HepG2 (cell line): ENCODE measurements around the gene SMIM29. TPM values are rescaled to one million over a fixed set of nuclear protein-coding genes. Genes with fewer than 3 reads are reported as not detected.
A peak's percentile ranks its signal among the peaks of the same experiment; 100 is the strongest.

Source experiments
- BRD4 ChIP-seq: sonication (generic); formaldehyde crosslinking; IDR thresholded peaks from 2 replicates; pipeline ENCODE4 v1.4.0; 2020; ENCODE audit warnings: missing genetic modification reagents
- HES4 ChIP-seq: sonication (generic); formaldehyde crosslinking; IDR thresholded peaks from 2 replicates; pipeline ENCODE4 v1.9.0; 2021; ENCODE audit warnings: mild to moderate bottlenecking, missing genetic modification reagents, borderline replicate concordance
- HOXA3 ChIP-seq: sonication (generic); formaldehyde crosslinking; IDR thresholded peaks from 2 replicates; pipeline ENCODE4 v1.5.0; 2020; ENCODE audit warnings: missing genetic modification reagents
- JUND ChIP-seq: sonication (generic); formaldehyde crosslinking; IDR thresholded peaks from 2 replicates; pipeline ENCODE4 v1.8.0; 2022; ENCODE audit warnings: mild to moderate bottlenecking, missing genetic modification reagents
- KDM5B ChIP-seq: sonication (generic); formaldehyde crosslinking; IDR thresholded peaks from 2 replicates; pipeline ENCODE4 v1.4.0; 2020; ENCODE audit warnings: missing genetic modification reagents, mild to moderate bottlenecking, borderline replicate concordance
- NCOA2 ChIP-seq: sonication (generic); formaldehyde crosslinking; IDR thresholded peaks from 2 replicates; pipeline ENCODE4 v1.8.0; 2022; ENCODE audit warnings: inconsistent platforms
- SNAPC2 ChIP-seq: sonication (generic); formaldehyde crosslinking; IDR thresholded peaks from 2 replicates; pipeline ENCODE4 v1.8.1; 2022; ENCODE audit warnings: mild to moderate bottlenecking, missing genetic modification reagents
- TCF7L2 ChIP-seq: IDR thresholded peaks from 2 replicates; pipeline ENCODE4 v1.6.1; 2011; ENCODE audit warnings: mild to moderate bottlenecking, low read depth, low read length, moderate library complexity
- ZBED4 ChIP-seq: sonication (generic); formaldehyde crosslinking; IDR thresholded peaks from 2 replicates; pipeline ENCODE4 v1.4.0; 2020; ENCODE audit warnings: missing genetic modification reagents, borderline replicate concordance
- ZNF569 ChIP-seq: sonication (generic); formaldehyde crosslinking; IDR thresholded peaks from 2 replicates; pipeline ENCODE4 v1.5.0; 2020; ENCODE audit warnings: mild to moderate bottlenecking, missing genetic modification reagents, moderate library complexity, borderline replicate concordance
- polyA plus RNA-seq, 8 experiments: library from polyadenylated mRNA; depleted of rRNA in 3 of 8; stranded (reverse) in 7 of 8; unstranded in 1 of 8; fragments of >200 nt; fragmentation: Illumina TruSeq in 4 of 8; extraction: Trizol in 4 of 8; gene quantifications; 2 replicates each; pipeline versions ENCODE4 v1.2.1 to v1.2.3, GENCODE V29; 2011 to 2016; ENCODE audit warnings: low read depth in 4 of 8, missing spikeins in 1 of 8, mixed read lengths in 1 of 8; ENCODE audit not compliant: insufficient read depth in 1 of 8
- total RNA-seq, 5 experiments: library from RNA; depleted of rRNA; stranded (reverse); fragments of >200 nt; fragmentation: Illumina TruSeq; extraction: Trizol; gene quantifications; 2 replicates each; pipeline ENCODE4 v1.2.3, GENCODE V29; 2016; ENCODE audit warnings: low read depth in 1 of 5
- TF ChIP-seq, protein P1 (sequence below): sonication (generic); formaldehyde crosslinking; IDR thresholded peaks from 2 replicates; pipeline ENCODE4 v1.9.0; 2021; ENCODE audit warnings: mild to moderate bottlenecking, missing genetic modification reagents
- TF ChIP-seq, protein P2 (sequence below): sonication (generic); formaldehyde crosslinking; IDR thresholded peaks from 2 replicates; pipeline ENCODE4 v1.5.1; 2020; ENCODE audit warnings: missing genetic modification reagents, mild to moderate bottlenecking, borderline replicate concordance

The SMIM29 gene
- total and polyA plus RNA-seq, 2 of the 13 experiments (the other 11 are each of a cell fraction or from before 2014, with no cell fraction given), result 8.8 to 15.3 TPM

GRCh38 chr6:34276881-34277762 lies 28.3 kb upstream of the SMIM29 start (continued):
- TF ChIP-seq KDM5B (no peak), BRD4 (no peak), ZNF569 (CRISPR knock-in tag) (no peak), TCF7L2 (no peak), JUND (no peak), SNAPC2 (CRISPR knock-in tag) (no peak), ZBED4 (no peak), HOXA3 (CRISPR knock-in tag) (peak; percentile 43; the same call in 1 of the 2 replicates), NCOA2 (CRISPR knock-in tag) (peak; percentile 73), HES4 (CRISPR knock-in tag) (no peak)
- TF ChIP-seq, protein P1, sequence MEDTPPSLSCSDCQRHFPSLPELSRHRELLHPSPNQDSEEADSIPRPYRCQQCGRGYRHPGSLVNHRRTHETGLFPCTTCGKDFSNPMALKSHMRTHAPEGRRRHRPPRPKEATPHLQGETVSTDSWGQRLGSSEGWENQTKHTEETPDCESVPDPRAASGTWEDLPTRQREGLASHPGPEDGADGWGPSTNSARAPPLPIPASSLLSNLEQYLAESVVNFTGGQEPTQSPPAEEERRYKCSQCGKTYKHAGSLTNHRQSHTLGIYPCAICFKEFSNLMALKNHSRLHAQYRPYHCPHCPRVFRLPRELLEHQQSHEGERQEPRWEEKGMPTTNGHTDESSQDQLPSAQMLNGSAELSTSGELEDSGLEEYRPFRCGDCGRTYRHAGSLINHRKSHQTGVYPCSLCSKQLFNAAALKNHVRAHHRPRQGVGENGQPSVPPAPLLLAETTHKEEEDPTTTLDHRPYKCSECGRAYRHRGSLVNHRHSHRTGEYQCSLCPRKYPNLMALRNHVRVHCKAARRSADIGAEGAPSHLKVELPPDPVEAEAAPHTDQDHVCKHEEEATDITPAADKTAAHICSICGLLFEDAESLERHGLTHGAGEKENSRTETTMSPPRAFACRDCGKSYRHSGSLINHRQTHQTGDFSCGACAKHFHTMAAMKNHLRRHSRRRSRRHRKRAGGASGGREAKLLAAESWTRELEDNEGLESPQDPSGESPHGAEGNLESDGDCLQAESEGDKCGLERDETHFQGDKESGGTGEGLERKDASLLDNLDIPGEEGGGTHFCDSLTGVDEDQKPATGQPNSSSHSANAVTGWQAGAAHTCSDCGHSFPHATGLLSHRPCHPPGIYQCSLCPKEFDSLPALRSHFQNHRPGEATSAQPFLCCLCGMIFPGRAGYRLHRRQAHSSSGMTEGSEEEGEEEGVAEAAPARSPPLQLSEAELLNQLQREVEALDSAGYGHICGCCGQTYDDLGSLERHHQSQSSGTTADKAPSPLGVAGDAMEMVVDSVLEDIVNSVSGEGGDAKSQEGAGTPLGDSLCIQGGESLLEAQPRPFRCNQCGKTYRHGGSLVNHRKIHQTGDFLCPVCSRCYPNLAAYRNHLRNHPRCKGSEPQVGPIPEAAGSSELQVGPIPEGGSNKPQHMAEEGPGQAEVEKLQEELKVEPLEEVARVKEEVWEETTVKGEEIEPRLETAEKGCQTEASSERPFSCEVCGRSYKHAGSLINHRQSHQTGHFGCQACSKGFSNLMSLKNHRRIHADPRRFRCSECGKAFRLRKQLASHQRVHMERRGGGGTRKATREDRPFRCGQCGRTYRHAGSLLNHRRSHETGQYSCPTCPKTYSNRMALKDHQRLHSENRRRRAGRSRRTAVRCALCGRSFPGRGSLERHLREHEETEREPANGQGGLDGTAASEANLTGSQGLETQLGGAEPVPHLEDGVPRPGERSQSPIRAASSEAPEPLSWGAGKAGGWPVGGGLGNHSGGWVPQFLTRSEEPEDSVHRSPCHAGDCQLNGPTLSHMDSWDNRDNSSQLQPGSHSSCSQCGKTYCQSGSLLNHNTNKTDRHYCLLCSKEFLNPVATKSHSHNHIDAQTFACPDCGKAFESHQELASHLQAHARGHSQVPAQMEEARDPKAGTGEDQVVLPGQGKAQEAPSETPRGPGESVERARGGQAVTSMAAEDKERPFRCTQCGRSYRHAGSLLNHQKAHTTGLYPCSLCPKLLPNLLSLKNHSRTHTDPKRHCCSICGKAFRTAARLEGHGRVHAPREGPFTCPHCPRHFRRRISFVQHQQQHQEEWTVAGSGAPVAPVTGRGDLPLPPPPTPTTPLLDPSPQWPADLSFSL (CRISPR knock-in tag), result no peak; the same call in 1 of the 2 replicates
- TF ChIP-seq, protein P2, sequence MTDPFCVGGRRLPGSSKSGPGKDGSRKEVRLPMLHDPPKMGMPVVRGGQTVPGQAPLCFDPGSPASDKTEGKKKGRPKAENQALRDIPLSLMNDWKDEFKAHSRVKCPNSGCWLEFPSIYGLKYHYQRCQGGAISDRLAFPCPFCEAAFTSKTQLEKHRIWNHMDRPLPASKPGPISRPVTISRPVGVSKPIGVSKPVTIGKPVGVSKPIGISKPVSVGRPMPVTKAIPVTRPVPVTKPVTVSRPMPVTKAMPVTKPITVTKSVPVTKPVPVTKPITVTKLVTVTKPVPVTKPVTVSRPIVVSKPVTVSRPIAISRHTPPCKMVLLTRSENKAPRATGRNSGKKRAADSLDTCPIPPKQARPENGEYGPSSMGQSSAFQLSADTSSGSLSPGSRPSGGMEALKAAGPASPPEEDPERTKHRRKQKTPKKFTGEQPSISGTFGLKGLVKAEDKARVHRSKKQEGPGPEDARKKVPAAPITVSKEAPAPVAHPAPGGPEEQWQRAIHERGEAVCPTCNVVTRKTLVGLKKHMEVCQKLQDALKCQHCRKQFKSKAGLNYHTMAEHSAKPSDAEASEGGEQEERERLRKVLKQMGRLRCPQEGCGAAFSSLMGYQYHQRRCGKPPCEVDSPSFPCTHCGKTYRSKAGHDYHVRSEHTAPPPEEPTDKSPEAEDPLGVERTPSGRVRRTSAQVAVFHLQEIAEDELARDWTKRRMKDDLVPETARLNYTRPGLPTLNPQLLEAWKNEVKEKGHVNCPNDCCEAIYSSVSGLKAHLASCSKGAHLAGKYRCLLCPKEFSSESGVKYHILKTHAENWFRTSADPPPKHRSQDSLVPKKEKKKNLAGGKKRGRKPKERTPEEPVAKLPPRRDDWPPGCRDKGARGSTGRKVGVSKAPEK, result no peak
